Astrocyte (in vitro differentiated cells and primary cell): Measurements from ENCODE around the gene TRAPPC2. TPM values are rescaled to one million over a fixed set of nuclear protein-coding genes. Genes with fewer than 3 reads are reported as not detected.

Experiments
- DNase-seq: peaks from one replicate; pipeline ENCODE4 v3.0.0-alpha.2; 2010; ENCODE audit warnings: low read depth
- FAIRE-seq: peaks from 2 replicates; lab custom pipeline; 2011; peaks lifted over from hg19 to GRCh38; lab: Jason Lieb, UNC
- H2AFZ ChIP-seq: 2 replicates; pipeline ENCODE4 v1.6.0; 2012; ENCODE audit warnings: low read depth, low read length, inconsistent platforms
- H3K27ac ChIP-seq: 2 replicates; pipeline ENCODE4 v1.5.1; 2011; ENCODE audit warnings: low read depth, low read length, inconsistent platforms
- H3K27me3 ChIP-seq: 2 replicates; pipeline ENCODE4 v1.6.0; 2011; ENCODE audit warnings: low read length, inconsistent platforms; ENCODE audit not compliant: insufficient read depth
- H3K36me3 ChIP-seq: 2 replicates; pipeline ENCODE4 v1.5.1; 2011; ENCODE audit warnings: low read length, inconsistent platforms; ENCODE audit not compliant: insufficient read depth
- H3K4me1 ChIP-seq: 2 replicates; pipeline ENCODE4 v1.5.1; 2011; ENCODE audit warnings: low read length, inconsistent platforms; ENCODE audit not compliant: insufficient read depth
- H3K4me2 ChIP-seq: 2 replicates; pipeline ENCODE4 v1.6.0; 2012; ENCODE audit warnings: low read length, inconsistent platforms
- H3K4me3 ChIP-seq: 2 replicates; pipeline ENCODE4 v1.5.1; 2011; ENCODE audit warnings: low read depth, mild to moderate bottlenecking, low read length, inconsistent platforms; ENCODE audit not compliant: insufficient read depth
- H3K79me2 ChIP-seq: 2 replicates; pipeline ENCODE4 v1.6.0; 2012; ENCODE audit warnings: mild to moderate bottlenecking, low read length, inconsistent platforms; ENCODE audit not compliant: insufficient read depth
- H3K9ac ChIP-seq: 2 replicates; pipeline ENCODE4 v1.6.0; 2012; ENCODE audit warnings: mild to moderate bottlenecking, low read length, inconsistent platforms
- H3K9me3 ChIP-seq: 2 replicates; pipeline ENCODE4 v1.5.1; 2012; ENCODE audit warnings: low read depth, mild to moderate bottlenecking, low read length, inconsistent platforms; ENCODE audit not compliant: insufficient read depth
- H4K20me1 ChIP-seq: 2 replicates; pipeline ENCODE4 v1.6.0; 2012; ENCODE audit warnings: low read length, inconsistent platforms; ENCODE audit not compliant: insufficient read depth
- H3K27ac Mint-ChIP-seq: one replicate; pipeline ENCODE4 v1.8.0; 2021; ENCODE audit warnings: mild to moderate bottlenecking, mixed read lengths; ENCODE audit not compliant: unreplicated experiment
- H3K27me3 Mint-ChIP-seq: one replicate; pipeline ENCODE4 v1.8.0; 2021; ENCODE audit warnings: low read depth, mixed read lengths; ENCODE audit not compliant: unreplicated experiment
- H3K36me3 Mint-ChIP-seq: one replicate; pipeline ENCODE4 v1.8.0; 2021; ENCODE audit warnings: low read depth, mixed read lengths; ENCODE audit not compliant: unreplicated experiment
- H3K4me1 Mint-ChIP-seq: one replicate; pipeline ENCODE4 v1.8.0; 2021; ENCODE audit warnings: low read depth, mixed read lengths; ENCODE audit not compliant: unreplicated experiment
- H3K4me3 Mint-ChIP-seq: one replicate; pipeline ENCODE4 v1.8.0; 2021; ENCODE audit warnings: mild to moderate bottlenecking, moderate library complexity, mixed read lengths; ENCODE audit not compliant: unreplicated experiment
- H3K9me3 Mint-ChIP-seq: one replicate; pipeline ENCODE4 v1.8.0; 2021; ENCODE audit warnings: mild to moderate bottlenecking, mixed read lengths; ENCODE audit not compliant: unreplicated experiment
- CTCF ChIP-seq: IDR thresholded peaks from 2 replicates; pipeline ENCODE4 v1.5.1; 2011; ENCODE audit warnings: low read depth, mild to moderate bottlenecking, inconsistent platforms, low read length, moderate library complexity; ENCODE audit not compliant: insufficient read depth
- EZH2 ChIP-seq: IDR thresholded peaks from 2 replicates; pipeline ENCODE4 v1.6.1; 2012; ENCODE audit warnings: mild to moderate bottlenecking, low read length, inconsistent platforms; ENCODE audit not compliant: insufficient read depth
- total RNA-seq: library from RNA; stranded (reverse); gene quantifications from 2 replicates; pipeline ENCODE4 v1.2.1, GENCODE V29; 2021

TRAPPC2 gene
- total RNA-seq, 1 donor from 2014 or later = 17.0 TPM

- no peak overlapping the region for H3K4me3 Mint-ChIP-seq
- H3K4me1 ChIP-seq = peaks cover 15% of the 10 kb centered on the region
- peak overlapping the region; percentile 58 for H3K27ac Mint-ChIP-seq
Observed at GRCh38 chrX:13719192-13719856, 15.1 kb downstream of the TRAPPC2 start.

DNA sequence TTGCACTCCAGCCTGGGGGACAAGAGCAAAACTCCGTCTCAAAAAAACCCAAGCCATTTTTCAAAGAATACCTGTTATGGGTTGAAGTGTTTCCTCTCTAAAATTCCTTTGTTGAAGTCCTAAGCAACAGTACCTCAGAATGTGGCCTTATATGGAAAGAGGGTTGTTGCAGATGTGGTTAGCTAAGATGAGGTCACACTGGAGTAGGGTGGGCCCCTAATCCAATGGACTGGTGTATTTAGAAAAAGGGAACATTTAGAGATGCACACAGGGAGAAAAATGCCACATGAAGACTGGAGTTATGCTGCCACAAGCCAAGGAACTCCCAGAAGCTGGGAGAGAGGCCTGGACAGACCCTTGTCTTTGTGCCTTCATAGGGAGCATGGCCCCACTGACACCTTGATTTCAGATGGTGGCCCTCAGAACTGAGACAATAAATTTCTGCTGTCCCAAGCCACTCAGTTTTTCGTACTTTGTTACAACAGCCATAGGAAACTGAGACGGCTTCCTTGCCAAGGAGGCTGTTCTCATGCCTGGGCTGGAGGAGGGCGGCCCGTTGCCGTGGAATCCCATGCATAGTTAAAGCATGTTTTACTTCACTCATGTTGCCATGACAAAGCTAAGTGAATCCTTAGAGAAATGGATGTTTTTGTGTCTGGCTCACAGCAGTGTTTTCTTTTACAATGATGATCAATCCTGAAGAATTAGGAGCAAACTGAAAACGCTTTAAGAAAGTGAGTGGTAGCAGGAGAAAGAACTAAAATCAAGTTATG is 16.5 kb downstream of the TRAPPC2 start:
- TF ChIP-seq EZH2 (no peak), CTCF (no peak)
- H3K27ac Mint-ChIP-seq = peak overlapping the region; percentile 83

More at GRCh38 chrX:13719192-13719856, 15.1 kb downstream of the TRAPPC2 start:
- peaks cover 17% of the 10 kb centered on the region for H3K4me1 Mint-ChIP-seq
- Histone ChIP-seq H3K27ac (peak overlapping the region; percentile 94), H3K27me3 (no peaks in the 10 kb centered on the region), H3K4me2 (no peak overlapping the region), H3K9ac (no peak overlapping the region), H3K79me2 (peaks cover 30% of the 10 kb centered on the region), H3K9me3 (no peaks in the 10 kb centered on the region), H3K36me3 (peaks cover 11% of the 10 kb centered on the region), H4K20me1 (peaks cover 5% of the 10 kb centered on the region), H2AFZ (no peak overlapping the region), H3K4me3 (no peak overlapping the region)
- TF ChIP-seq EZH2 (no peak), CTCF (no peak)
- H3K36me3 Mint-ChIP-seq = peaks cover 5% of the 10 kb centered on the region
- H3K27me3 Mint-ChIP-seq = no peaks in the 10 kb centered on the region
- peak; percentile 43 for FAIRE-seq
- no peak for DNase-seq
- H3K9me3 Mint-ChIP-seq = no peaks in the 10 kb centered on the region

More for the DNA sequence above, 16.5 kb downstream of the TRAPPC2 start:
- Mint-ChIP-seq H3K27me3 (no peaks in the 10 kb centered on the region), H3K4me3 (no peak overlapping the region), H3K36me3 (peaks cover 5% of the 10 kb centered on the region), H3K4me1 (peaks cover 14% of the 10 kb centered on the region), H3K9me3 (no peaks in the 10 kb centered on the region)
- DNase-seq = peak; percentile 58
- Histone ChIP-seq H3K27ac (peak overlapping the region; percentile 94), H3K9ac (peak overlapping the region; percentile 74), H3K27me3 (no peaks in the 10 kb centered on the region), H3K4me1 (peaks cover 15% of the 10 kb centered on the region), H3K36me3 (peaks cover 11% of the 10 kb centered on the region), H3K4me3 (no peak overlapping the region), H3K4me2 (peak overlapping the region; percentile 67), H3K9me3 (no peaks in the 10 kb centered on the region), H3K79me2 (peaks cover 20% of the 10 kb centered on the region), H2AFZ (peak overlapping the region; percentile 10), H4K20me1 (peaks cover 5% of the 10 kb centered on the region)
- FAIRE-seq = peak; percentile 80
